GM19025 (cell line): ENCODE data around the gene ULK2.
"Not testable (repeated sequence)": the region's sequence is repeated elsewhere in the genome, so short reads cannot be mapped to it uniquely, and the experiment has no call there.

Source experiments
- ATAC-seq: cut with Tn5 transposase; IDR thresholded peaks from one replicate; pipeline ENCODE4 v1.9.1; 2021; ENCODE audit warnings: mild to moderate bottlenecking, low read depth, moderate library complexity; ENCODE audit not compliant: unreplicated experiment

Gene ULK2

DNA sequence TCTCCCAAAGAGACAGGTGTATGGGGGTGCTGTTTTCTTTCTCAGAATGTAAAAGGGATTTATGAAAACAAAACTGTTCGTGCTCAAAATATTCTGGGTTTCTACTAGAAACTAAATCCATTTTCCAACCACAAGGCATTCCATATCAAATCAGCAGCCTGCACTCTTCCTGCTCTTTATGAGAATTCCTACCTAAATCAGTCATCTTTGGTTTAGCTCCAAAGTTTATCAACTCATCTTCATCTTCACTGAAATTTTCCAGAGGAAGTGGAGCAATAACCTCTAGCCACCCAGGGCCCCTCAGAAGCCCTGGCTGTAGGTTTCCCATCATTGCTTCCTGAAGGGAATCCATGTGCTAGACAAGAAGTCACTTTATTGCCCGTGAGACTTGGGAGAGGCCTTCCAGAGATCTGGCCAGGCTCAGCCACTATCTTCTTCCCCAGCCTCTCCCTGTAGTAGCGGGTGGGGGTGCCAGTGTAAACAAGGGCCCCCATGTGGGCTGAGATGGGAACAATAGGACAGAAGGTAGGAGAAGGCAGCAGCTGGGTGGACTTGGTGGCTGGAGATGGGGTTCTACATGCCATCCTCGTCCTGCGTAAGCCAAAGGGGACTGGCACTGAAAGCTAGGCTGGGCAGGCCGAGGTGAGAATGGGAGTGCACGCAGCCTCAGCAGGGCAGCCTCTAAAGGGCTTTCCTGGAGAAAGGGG is 97.6 kb downstream of the ULK2 start:
- no peak for ATAC-seq

DNA sequence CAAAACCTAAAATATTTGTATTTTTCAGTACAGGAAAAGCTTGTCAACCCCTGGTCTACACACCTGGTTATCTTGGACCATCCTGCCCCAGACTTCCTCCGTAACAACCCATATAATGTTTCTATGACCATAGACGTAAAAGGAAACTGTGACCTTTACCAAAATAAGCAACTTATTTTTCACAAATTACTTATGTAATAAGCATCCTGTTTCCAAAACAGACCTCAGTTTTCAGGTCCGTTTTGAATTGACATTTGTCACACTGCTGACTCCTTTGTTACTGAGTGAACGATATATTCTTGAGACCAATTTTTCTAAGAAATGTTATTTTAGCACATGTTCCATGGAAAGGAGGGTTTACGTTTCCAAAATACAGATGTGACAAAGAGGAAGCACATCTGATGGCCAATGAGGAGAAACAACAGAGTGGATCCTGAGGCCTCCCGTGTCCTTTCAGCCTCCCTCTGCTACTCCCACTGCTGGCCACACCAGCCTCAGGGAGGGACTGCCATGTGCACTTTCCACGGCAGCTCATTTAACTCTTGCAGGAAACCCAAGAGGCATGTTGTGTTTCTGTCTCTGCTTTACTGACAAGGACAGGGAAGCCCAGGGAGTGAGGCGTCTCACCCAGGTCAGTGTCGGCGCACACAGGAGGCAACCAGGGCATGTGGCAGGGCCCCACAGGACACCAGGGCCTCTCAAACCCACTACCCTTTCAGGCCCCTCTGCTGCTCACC is 99.5 kb downstream of the ULK2 start:
- no peak for ATAC-seq

DNA sequence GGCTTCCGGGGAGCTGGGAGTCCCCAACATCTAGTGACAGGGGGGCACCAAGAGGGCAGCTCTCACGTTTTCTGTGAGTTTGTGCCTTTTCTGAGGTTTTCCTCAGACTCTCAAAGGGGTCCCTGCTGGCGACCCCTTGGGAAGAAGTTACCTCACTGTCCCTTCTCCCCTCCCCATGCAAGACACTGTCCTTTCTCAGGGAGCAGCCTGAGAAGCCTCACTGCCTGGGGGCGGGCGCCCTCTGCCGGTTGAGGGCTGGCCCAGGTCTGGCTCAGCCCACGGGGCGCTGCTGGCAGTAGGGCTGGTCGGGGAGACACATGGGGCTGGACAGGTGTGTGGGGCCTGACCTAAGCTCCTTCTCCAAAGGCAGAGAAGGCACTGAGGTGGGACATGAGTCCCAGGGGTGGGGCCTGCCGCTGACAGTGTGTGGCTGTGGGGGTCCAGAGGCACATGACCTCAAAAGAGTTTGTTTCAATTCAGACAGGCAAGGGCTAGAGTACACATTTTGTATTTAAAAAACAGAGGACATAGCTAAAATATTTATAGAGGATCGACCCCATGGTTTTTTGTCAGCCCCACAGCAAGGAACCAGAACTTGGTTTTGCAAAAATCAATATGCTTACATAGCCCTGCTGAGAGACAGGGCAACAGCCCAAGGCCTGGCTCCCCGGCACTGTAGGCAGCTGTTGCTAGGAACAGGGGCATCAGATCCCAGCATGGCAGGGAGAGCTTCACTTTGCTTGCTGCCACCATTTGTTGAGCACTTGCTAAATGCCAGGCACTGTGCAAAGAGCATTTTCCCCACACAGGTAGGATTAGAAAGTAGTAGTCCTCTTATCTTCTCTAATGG is 101.1 kb downstream of the ULK2 start:
- peak; percentile 72 for ATAC-seq

DNA sequence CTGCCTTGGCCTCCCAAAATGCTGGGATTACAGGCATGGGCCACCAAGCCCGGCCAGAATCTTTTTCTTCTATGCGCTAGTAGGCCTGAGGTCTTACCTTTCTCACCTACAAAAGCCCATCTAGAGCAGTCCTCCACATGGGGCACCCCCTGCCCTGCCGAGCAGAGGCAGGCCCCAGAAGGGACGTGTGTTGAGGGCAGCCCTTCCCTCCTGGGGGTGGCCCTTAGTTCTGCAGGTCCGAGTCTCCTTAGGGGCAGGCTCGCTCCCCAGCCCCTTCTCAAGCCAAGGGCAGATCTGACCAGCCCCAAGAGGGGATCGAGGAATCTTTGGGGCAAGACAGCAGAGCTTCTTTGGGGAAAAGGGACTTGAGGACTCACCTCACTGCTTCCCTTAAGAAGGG is 101.7 kb downstream of the ULK2 start:
- ATAC-seq, result no peak

DNA sequence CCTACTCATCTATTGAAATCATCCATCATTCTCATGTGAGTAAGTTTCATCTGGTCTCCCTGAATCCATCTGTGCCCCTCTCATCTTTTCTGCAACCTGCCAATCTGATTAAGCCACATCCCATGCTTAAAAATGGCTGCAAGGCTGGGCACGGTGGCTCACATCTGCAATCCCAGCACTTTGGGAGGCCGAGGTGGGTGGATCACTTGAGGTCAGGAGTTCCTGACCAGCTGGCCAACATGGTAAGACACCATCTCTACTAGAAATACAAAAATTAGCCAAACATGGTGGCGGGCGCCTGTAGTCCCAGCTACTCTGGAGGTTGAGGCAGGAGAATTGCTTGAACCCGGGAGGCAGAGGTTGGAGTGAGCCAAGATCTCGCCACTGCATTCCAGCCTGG is 103.7 kb downstream of the ULK2 start:
- not testable (repeated sequence) for ATAC-seq

DNA sequence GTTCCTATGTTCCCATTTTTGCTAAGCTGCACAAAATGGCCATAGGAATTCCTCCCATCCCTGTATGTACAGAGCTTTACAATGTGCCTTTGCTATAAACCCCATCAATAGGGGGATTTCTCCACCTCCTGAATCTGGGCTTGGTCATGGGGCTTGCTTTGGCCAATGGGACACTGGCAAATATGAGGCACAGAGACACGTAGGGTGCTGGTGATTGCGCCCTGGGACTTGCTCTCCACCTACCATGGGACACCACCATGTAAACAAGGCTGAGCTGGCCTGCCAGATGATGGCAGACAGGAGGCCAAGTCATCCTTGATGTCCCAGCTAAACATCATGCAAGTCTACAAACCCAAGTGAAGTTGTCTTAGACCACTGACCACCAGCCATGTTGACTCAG is 104.3 kb downstream of the ULK2 start:
- no peak for ATAC-seq

DNA sequence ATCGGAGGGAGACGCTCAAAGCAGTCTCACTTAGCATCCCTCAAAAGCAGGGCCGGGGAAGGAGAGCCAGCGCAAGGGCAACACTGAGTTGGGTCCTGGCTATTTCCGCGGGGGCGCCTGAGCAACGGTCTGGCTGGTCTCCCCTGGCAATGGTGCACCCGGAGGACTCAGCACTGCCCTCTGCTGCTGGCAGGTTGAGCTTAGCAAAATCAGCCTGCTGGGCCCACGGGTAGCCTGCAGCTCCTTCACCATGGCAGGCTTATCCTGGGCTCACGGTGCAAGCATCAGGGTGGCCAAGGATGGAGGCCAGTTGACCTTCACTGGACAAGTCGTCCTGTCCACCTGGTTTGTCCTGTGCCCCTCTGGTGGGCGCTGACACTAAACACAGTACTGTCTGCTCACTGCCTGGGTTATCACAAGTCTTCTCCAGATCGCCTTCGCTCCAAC is 105.2 kb downstream of the ULK2 start:
- ATAC-seq, result no peak

DNA sequence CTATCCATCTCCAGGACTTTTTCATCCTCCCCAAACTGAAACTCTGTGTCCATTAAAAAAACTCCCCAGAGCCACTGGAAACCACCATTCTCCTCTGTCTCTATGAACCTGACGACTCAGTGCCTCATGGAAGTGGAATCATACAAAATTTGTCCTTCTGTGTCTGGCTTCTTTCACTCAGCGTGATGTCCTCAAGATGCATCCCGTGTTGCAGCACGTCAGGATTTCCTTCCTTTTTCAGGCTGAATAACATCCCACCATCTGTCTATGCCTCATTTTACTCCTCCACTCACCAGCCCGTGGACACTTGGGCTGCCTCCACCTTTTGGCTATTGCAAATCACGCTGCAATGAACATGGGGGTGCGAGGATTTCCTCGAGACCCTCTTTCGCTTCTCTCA is 107.0 kb downstream of the ULK2 start:
- ATAC-seq, result no peak

DNA sequence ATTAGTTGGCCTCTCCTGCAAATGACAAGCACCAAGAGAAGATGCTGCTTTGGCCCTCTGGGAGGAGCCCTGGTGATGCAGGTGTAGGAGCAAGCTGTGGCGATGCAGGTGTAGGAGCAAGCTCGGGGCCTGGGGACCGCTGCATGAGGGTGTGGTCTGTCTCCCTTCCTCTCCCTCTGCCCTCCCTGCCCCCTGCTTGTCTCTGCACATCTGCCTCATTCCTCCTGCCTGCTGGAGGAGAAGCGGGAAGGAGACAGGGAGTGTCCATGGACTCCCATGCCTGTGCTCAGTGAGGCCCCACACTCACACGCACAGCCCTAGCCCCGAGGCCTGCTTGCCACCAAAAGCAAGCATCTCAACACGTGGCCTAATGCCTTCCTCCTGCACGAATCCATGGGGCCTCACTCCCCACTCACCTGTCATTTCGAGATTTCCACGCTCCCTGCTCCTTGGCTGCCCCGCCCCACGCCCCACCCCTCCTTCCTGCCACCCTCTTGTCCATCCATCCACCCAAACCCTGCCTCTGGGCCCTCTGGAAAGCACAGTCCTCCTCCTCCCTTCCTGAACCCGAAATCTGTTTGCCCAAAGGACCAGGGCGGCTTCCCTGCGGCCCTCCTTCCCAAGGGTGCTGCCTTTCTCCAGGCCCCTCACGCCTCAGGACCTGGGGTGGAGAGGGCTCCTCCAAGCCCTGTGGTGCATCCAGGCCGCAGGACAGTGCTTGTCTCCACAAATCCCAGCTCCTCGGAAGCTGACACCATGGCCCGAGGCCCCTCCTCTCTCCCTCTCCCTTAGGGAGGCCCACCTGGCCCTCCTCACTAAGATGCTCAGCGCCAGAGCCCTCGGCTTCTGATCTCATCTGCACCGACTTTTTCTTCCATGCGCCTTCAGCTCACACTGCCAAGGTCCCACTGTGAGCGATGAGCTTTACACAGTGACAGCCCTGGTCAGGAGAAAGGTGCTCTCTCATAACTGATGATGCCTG is 107.9 kb downstream of the ULK2 start:
- ATAC-seq, result no peak

DNA sequence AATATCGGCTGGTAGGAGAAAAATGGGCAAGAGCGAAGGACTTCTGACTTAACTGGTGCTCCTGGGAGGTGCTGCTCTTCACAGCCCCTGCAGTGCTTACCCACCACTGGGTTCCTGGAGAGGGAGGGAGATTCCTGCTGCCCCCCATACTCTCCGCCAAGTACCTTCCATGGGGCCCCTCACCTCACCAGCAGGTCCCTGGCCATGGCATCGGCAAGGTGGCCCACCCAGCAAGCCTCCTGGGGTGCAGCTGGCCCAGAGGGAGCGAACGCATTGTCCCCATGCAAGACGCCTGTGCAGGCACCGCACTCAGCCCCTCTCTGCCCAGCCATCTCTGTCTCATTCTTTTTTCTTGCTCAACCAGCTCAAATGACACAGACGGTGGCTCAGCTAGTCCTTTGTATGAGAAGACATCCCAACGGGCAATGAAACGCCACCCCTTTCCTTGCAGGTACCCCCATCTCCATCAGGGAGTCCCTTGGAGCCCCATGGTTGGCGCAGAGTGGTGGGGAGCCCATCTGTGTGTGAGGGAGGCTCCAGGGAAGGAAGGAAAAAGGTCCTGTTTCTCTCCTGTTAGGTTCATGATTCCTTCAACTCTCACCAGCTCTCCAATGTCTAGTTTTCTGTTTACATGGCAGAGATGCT is 110.1 kb downstream of the ULK2 start:
- no peak for ATAC-seq

DNA sequence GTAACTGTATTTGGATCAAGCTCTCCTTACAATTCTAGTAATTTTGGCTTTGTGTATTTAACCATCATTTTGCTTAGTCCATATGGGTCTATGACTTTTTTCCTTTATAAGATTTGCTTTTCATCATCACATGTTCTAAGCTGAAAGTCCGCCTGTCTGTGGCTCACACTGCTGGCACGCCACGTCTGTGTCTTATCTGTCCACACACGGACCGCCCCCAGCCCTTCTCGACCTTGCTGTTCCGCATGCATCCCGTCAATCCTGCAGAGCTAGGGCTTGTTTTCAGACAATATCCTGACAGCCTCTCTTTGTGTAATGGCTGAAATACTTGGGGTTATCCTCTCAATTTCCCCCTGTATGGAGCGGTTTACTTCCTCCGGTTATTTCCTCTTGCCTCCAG is 111.2 kb downstream of the ULK2 start:
- ATAC-seq, result no peak

DNA sequence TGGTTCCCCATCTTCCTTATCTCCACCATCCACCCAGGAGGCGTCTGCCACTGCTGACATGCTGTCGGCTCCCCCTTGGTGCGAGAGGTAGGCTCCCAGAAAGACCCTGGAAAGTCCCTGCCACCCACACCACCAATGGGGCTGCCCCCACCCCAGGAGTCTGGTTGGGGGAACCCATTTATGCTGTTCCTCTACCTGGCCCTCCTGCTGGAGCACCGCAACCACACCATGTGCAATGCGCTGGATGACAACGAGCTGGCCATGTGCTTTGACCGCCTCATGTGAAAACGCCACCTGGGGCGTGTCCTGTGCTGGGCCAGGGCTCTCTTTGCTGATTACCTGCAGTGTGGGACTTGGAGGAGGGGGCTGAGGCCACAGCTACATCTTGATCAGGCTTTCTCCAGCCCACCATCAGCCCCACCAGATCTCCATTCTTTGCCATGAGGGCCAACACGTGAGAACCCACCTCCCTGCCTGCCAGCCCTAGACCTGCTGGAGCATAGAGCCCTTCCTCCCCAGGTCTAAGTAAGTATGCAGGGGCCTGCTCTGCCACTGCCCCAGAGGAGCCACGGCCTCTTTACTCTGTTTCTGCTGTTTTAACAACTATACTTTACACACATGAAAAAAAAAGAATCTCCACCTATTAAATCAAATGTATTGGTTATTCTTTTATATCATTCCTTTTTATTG is 111.8 kb downstream of the ULK2 start:
- peak; percentile 49 for ATAC-seq

DNA sequence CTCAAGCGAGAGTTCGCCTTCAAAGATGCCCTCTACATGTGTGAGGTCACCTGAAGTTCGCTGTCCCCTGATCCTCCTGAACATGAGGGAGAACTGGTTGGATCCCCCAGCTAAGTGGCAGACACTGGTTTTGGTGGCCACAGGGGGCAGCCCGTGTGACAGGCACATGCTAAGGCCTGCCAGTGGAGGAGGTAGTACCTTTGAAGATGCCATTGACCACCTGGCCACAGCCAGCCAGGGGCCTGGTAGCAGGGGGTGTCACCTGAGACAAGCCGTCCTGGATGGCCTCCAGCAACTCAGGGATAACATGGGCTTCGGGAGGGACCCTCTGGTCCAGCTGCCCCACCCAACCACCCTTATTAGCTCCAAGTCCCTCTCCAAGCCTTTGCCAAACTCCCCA is 112.3 kb downstream of the ULK2 start:
- no peak for ATAC-seq

DNA sequence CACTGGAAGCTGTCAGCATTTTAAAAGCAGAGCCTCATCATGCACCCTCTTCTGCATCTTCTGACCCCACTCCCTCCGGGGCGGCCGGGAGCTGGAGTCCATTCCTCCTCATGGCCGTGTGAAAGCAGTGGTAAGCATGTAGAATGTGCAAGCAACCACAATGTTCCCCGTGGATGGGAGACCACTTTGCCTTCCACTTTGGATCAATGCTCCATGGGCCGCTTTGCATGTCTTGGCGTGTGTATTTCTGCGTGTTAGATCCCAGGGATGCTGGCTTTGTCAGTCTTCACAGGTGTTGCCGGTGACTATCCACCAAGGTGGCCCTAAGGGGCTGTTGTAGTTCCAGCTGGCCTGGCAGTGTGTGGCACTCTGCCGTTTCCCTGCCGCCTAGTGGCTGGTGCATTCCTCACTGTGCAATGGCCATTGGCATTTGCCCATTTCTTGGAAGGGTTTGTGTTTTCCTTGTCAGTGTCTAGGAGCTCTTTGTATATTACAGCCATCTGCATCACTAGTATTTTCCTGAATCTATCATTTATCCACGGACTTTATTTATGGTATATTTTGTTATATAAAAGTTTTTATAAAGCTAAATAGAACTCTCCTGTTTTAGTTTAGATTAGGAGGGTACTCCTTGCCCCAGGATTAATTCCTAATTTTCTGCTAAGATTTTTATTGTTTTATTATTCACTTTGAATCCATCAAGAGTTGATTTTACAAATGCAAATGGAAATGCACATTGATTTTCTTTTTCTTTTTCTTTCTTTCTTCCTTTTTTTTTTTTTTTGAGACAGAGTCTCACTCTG is 113.9 kb downstream of the ULK2 start:
- no peak for ATAC-seq

DNA sequence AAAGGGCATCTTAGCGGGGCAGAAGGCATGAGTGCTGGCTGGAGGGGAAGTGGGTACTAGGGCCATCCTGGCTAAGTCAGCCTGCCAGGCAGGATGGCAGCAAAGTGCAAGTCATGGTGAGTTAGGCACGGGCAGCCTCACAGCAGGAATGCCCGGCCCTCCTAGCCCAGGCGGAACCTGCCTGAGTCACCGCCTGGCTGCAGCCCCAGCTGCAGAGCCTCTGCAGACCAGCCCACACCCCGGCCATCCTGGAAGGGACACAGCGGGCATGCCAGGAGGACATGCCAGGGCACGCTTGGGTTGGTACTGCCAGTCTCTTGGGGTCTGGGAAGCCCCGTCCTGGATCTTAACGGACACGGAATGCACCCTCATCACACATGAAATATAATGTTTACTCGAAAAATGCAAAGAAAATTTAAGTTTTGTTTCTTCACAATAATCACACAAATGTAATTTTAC is 114.7 kb downstream of the ULK2 start:
- no peak for ATAC-seq

DNA sequence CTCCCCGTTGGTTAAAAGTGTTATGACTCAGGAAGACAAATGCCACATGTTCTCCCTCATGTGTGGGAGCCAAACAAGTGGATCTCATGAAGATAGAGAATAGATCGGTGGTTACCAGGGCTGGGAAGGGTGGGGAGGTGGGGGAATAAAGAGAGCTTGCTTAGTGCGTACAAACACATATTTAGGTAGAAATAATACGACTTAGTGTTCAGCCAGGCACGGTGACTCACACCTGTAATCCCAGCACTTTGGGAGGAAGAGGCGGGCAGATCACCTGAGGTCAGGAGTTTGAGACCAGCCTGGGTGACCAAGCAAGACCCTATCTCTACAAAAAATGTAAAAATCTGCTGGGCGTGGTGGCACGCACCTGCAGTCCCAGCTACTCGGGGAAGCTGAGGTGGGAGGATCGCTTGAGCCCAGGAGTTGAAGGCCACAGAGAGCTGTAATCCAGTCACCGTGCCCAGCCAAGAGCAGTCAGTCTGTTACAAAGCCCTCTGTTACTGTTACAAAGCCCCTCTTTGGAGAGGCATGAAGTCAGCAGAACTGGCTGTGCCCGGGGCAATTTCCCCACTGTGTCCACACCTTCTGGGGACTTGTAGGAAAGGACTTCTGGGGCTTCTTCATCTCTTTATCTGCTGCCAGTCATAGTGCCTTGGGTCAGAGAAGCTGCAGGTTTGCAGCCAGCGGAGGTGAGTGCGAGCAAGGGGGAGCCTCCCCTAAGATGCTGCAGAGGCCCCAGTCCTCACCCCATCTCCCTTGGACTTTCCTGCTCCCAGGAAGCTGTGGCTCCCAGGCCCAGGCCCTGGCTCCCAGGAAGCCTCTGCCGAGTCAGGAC is 115.3 kb downstream of the ULK2 start:
- no peak for ATAC-seq

DNA sequence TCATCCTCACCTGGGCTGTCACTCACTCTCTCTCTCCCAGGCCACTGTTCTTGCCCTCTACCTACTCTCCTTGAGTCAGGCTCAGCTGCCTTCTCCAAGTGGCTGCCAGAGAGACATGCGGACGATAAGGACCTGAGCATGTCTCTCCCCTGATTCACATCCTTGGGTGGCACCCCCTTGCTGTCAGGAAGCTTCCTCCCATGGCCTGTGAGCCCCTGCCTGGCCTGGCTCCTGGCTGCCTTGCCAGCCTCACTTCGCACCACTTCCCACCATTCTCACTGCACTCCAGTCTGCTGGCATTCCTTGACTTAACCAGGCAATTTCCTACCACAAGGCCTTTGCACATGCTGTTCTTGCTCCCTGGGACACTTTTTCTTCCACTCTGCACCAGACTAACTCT is 116.9 kb downstream of the ULK2 start:
- no peak for ATAC-seq
